Neuronal stem cell (in vitro differentiated cells): ENCODE results near the gene DPYSL3.
"Not testable (repeated sequence)": the region's sequence is repeated elsewhere in the genome, so short reads cannot be mapped to it uniquely, and the experiment has no call there.

Source experiments
- DNase-seq: peaks from one replicate; pipeline ENCODE4 v3.0.0-alpha.2; 2013; ENCODE audit warnings: low spot score
- H2AFZ ChIP-seq: one replicate; pipeline ENCODE4 v1.6.1; 2013; ENCODE audit warnings: mild to moderate bottlenecking, low read length, inconsistent platforms
- H2AK5ac ChIP-seq: 2 replicates; pipeline ENCODE4 v1.6.1; 2013; ENCODE audit warnings: low read depth, mild to moderate bottlenecking, inconsistent platforms, low read length, moderate library complexity, mixed read lengths
- H2BK120ac ChIP-seq: 2 replicates; pipeline ENCODE4 v1.6.1; 2013; ENCODE audit warnings: low read depth, mild to moderate bottlenecking, inconsistent platforms, low read length, moderate library complexity, mixed read lengths
- H2BK12ac ChIP-seq: one replicate; pipeline ENCODE4 v1.6.1; 2013; ENCODE audit warnings: low read length, inconsistent platforms
- H2BK15ac ChIP-seq: 2 replicates; pipeline ENCODE4 v1.6.1; 2013; ENCODE audit warnings: mild to moderate bottlenecking, low read length, inconsistent platforms, mixed read lengths
- H2BK5ac ChIP-seq: one replicate; pipeline ENCODE4 v1.6.1; 2013; ENCODE audit warnings: inconsistent platforms, mild to moderate bottlenecking, low read length, moderate library complexity
- H3K14ac ChIP-seq: one replicate; pipeline ENCODE4 v1.6.1; 2013; ENCODE audit warnings: low read length, inconsistent platforms
- H3K18ac ChIP-seq: 2 replicates; pipeline ENCODE4 v1.6.1; 2013; ENCODE audit warnings: low read length, inconsistent platforms
- H3K23ac ChIP-seq: 2 replicates; pipeline ENCODE4 v1.6.1; 2013; ENCODE audit warnings: low read depth, mild to moderate bottlenecking, mixed read lengths, low read length, inconsistent platforms; ENCODE audit not compliant: poor library complexity
- H3K27ac ChIP-seq: replicated peaks from 3 replicates; pipeline ENCODE4 v1.5.1; 2013; ENCODE audit warnings: low read length, inconsistent platforms
- H3K27me3 ChIP-seq, 3 experiments: 2 replicates each; pipeline ENCODE4 v1.6.1; 2013; ENCODE audit warnings: low read length in 3 of 3, mild to moderate bottlenecking in 2 of 3, inconsistent platforms in 1 of 3, low read depth in 1 of 3, mixed read lengths in 1 of 3, moderate library complexity in 1 of 3; ENCODE audit not compliant: control insufficient read depth in 3 of 3, insufficient read depth in 3 of 3
- H3K36me3 ChIP-seq, 2 donors: replicated peaks in 1 of 2; 2 replicates each; pipeline ENCODE4 v1.6.1; 2013; ENCODE audit warnings: low read length in 2 of 2; ENCODE audit not compliant: control insufficient read depth in 2 of 2, insufficient read depth in 2 of 2
- H3K4ac ChIP-seq: 2 replicates; pipeline ENCODE4 v1.6.1; 2013; ENCODE audit warnings: inconsistent platforms, mild to moderate bottlenecking, low read length, moderate library complexity
- H3K4me1 ChIP-seq, 2 donors: 1 replicate in 1 of 2; 2 replicates in 1 of 2; pipeline ENCODE4 v1.6.1; 2013; ENCODE audit warnings: low read length in 2 of 2, low read depth in 1 of 2; ENCODE audit not compliant: control insufficient read depth in 2 of 2, insufficient read depth in 1 of 2
- H3K4me2 ChIP-seq: one replicate; pipeline ENCODE4 v1.6.1; 2013; ENCODE audit warnings: mild to moderate bottlenecking, low read length, inconsistent platforms; ENCODE audit not compliant: insufficient read depth, poor library complexity, severe bottlenecking
- H3K4me3 ChIP-seq, 2 donors: 2 replicates each; pipeline ENCODE4 v1.5.1; 2013; ENCODE audit warnings: low read length in 2 of 2, mild to moderate bottlenecking in 2 of 2, inconsistent platforms in 1 of 2, moderate library complexity in 1 of 2
- H3K79me1 ChIP-seq: one replicate; pipeline ENCODE4 v1.6.1; 2013; ENCODE audit warnings: low read depth, mild to moderate bottlenecking, inconsistent platforms, low read length, moderate library complexity
- H3K9ac ChIP-seq: one replicate; pipeline ENCODE4 v1.6.1; 2013; ENCODE audit warnings: mild to moderate bottlenecking, low read depth, low read length, inconsistent platforms; ENCODE audit not compliant: poor library complexity
- H3K9me3 ChIP-seq, 2 donors: replicated peaks in 1 of 2; 2 replicates each; pipeline versions ENCODE3 to v1.6.1; 2013; ENCODE audit warnings: low read length in 2 of 2, mild to moderate bottlenecking in 2 of 2, inconsistent platforms in 1 of 2, low read depth in 1 of 2, mixed read lengths in 1 of 2, moderate library complexity in 1 of 2; ENCODE audit not compliant: control insufficient read depth in 2 of 2, insufficient read depth in 1 of 2
- H4K8ac ChIP-seq: one replicate; pipeline ENCODE4 v1.6.1; 2013; ENCODE audit warnings: low read depth, mild to moderate bottlenecking, inconsistent platforms, low read length, moderate library complexity
- H4K91ac ChIP-seq: one replicate; pipeline ENCODE4 v1.6.1; 2013; ENCODE audit warnings: low read length, low read depth, mild to moderate bottlenecking, inconsistent platforms; ENCODE audit not compliant: poor library complexity
- WGBS, 2 donors: extraction: QIAGEN DNeasy Blood & Tissue Kit; methylation state at CpG; one replicate each; pipeline ENCODE4 v1.1.7; 2013; ENCODE audit warnings: missing lambda C conversion rate in 2 of 2, mixed read lengths in 1 of 2; ENCODE audit not compliant: insufficient read length in 2 of 2, insufficient replicate concordance in 1 of 2; ENCODE audit errors: extremely low coverage in 2 of 2; 5-methylcytosine and 5-hydroxymethylcytosine counted together

Gene DPYSL3

GRCh38 chr5:147555176-147555575 is 45.3 kb upstream of the DPYSL3 start:
- Histone ChIP-seq H3K36me3 (no peaks in the 10 kb centered on the region), H3K27me3 (no peaks in the 10 kb centered on the region), H2BK5ac (no peak overlapping the region), H3K23ac (no peak overlapping the region), H3K9me3 (no peaks in the 10 kb centered on the region), H2AK5ac (no peak overlapping the region), H3K18ac (no peak overlapping the region), H3K27ac (no peak overlapping the region), H3K14ac (no peak overlapping the region), H3K4ac (no peak overlapping the region), H3K79me1 (no peaks in the 10 kb centered on the region), H2BK12ac (no peak overlapping the region), H2AFZ (no peak overlapping the region), H3K4me3 (no peak overlapping the region), H2BK15ac (no peak overlapping the region), H4K8ac (no peak overlapping the region), H3K9ac (no peak overlapping the region), H4K91ac (no peak overlapping the region), H2BK120ac (no peak overlapping the region), H3K4me1 (peaks cover 6 to 21% of the 10 kb centered on the region in 2 donors), H3K4me2 (no peak overlapping the region)
- no peak for DNase-seq
- WGBS, 2 donors: no CpG with 5 or more reads among the region's 7 CpGs

- Histone ChIP-seq H3K9me3 (peaks cover 0 to 3% of the 10 kb centered on the region in 2 donors), H2AK5ac (no peak overlapping the region), H3K4me1 (peaks cover 4 to 16% of the 10 kb centered on the region in 2 donors), H4K91ac (no peak overlapping the region), H2BK15ac (no peak overlapping the region), H3K9ac (no peak overlapping the region), H3K79me1 (no peaks in the 10 kb centered on the region), H3K18ac (no peak overlapping the region), H2BK5ac (no peak overlapping the region), H2BK120ac (no peak overlapping the region), H3K27me3 (no peaks in the 10 kb centered on the region), H3K4ac (no peak overlapping the region), H3K23ac (no peak overlapping the region), H3K14ac (no peak overlapping the region), H3K27ac (no peak overlapping the region), H3K36me3 (no peaks in the 10 kb centered on the region), H4K8ac (no peak overlapping the region), H3K4me2 (no peak overlapping the region), H2BK12ac (no peak overlapping the region), H3K4me3 (no peak overlapping the region), H2AFZ (peak overlapping the region; percentile 72)
- DNase-seq: no peak
- WGBS, 2 donors: no CpG with 5 or more reads among the region's 7 CpGs
Observed at GRCh38 chr5:147554261-147554817, 44.5 kb upstream of the DPYSL3 start.

GRCh38 chr5:147553817-147554216 is 43.9 kb upstream of the DPYSL3 start:
- not testable (repeated sequence) for H3K4ac ChIP-seq, H2BK15ac ChIP-seq, H2BK5ac ChIP-seq, H3K9ac ChIP-seq, H3K9me3 ChIP-seq, H2BK12ac ChIP-seq, H3K79me1 ChIP-seq, H3K23ac ChIP-seq, DNase-seq, H3K18ac ChIP-seq, H3K14ac ChIP-seq, H3K4me2 ChIP-seq, H2BK120ac ChIP-seq, H3K27ac ChIP-seq, H3K4me3 ChIP-seq, H2AK5ac ChIP-seq, H4K8ac ChIP-seq, H4K91ac ChIP-seq, H3K36me3 ChIP-seq, H3K27me3 ChIP-seq
- peaks cover 4 to 16% of the 10 kb centered on the region in 2 donors for H3K4me1 ChIP-seq
- WGBS, 2 donors: no CpG with 5 or more reads among the region's 5 CpGs
- peak overlapping the region; percentile 72 for H2AFZ ChIP-seq

GRCh38 chr5:147552897-147553296 is 43.0 kb upstream of the DPYSL3 start:
- Histone ChIP-seq H2BK12ac (no peak overlapping the region), H3K4me3 (no peak overlapping the region), H3K36me3 (no peaks in the 10 kb centered on the region), H3K27me3 (no peaks in the 10 kb centered on the region), H3K4me2 (no peak overlapping the region), H4K8ac (no peak overlapping the region), H3K9ac (no peak overlapping the region), H3K4me1 (peaks cover 4 to 12% of the 10 kb centered on the region in 2 donors), H3K4ac (no peak overlapping the region), H3K27ac (no peak overlapping the region), H3K14ac (no peak overlapping the region), H2AK5ac (no peak overlapping the region), H2AFZ (no peak overlapping the region), H3K23ac (no peak overlapping the region), H3K18ac (no peak overlapping the region), H3K79me1 (no peaks in the 10 kb centered on the region), H2BK15ac (no peak overlapping the region), H3K9me3 (peaks cover 0 to 3% of the 10 kb centered on the region in 2 donors), H2BK5ac (no peak overlapping the region), H4K91ac (no peak overlapping the region), H2BK120ac (no peak overlapping the region)
- WGBS, 2 donors: no CpG with 5 or more reads among the region's 4 CpGs
- no peak for DNase-seq
